ENCODE measurements around the gene FOXL2NB. TPM values are rescaled to one million over a fixed set of nuclear protein-coding genes. Genes with fewer than 3 reads are reported as not detected.

Gene FOXL2NB
- total RNA-seq, 2 experiments from 2014 or later: not detected

GRCh38 chr3:138971766-138972320 is 24.8 kb downstream of the FOXL2NB start:
- H3K4me1 Mint-ChIP-seq: no peaks in the 10 kb centered on the region
- H3K36me3 Mint-ChIP-seq: no peaks in the 10 kb centered on the region
- H3K27ac Mint-ChIP-seq: no peak overlapping the region
- POLR2A ChIA-PET: no interaction called here
- peaks cover 10% of the 10 kb centered on the region for H3K27me3 Mint-ChIP-seq
- DNase-seq (no peak), ATAC-seq (ENCODE audit: low read depth) (no peak)
- no peaks in the 10 kb centered on the region for H3K9me3 Mint-ChIP-seq
- H3K4me3 Mint-ChIP-seq: no peak overlapping the region

GRCh38 chr3:138972941-138973340 is 25.9 kb downstream of the FOXL2NB start:
- Mint-ChIP-seq H3K36me3 (no peaks in the 10 kb centered on the region), H3K4me1 (no peaks in the 10 kb centered on the region), H3K27me3 (peaks cover 10% of the 10 kb centered on the region), H3K4me3 (no peak overlapping the region), H3K27ac (no peak overlapping the region), H3K9me3 (no peaks in the 10 kb centered on the region)
- ATAC-seq (ENCODE audit: low read depth) (no peak), DNase-seq (no peak)
- POLR2A ChIA-PET: no interaction called here

GRCh38 chr3:138974462-138974861 is 27.4 kb downstream of the FOXL2NB start:
- DNase-seq (no peak), ATAC-seq (ENCODE audit: low read depth) (no peak)
- POLR2A ChIA-PET: no interaction called here
- no peaks in the 10 kb centered on the region for H3K4me1 Mint-ChIP-seq
- H3K36me3 Mint-ChIP-seq: no peaks in the 10 kb centered on the region
- H3K9me3 Mint-ChIP-seq: no peaks in the 10 kb centered on the region
- no peak overlapping the region for H3K4me3 Mint-ChIP-seq
- no peak overlapping the region for H3K27ac Mint-ChIP-seq
- H3K27me3 Mint-ChIP-seq: peaks cover 6% of the 10 kb centered on the region

GRCh38 chr3:138975351-138975750 is 28.3 kb downstream of the FOXL2NB start:
- POLR2A ChIA-PET: no interaction called here
- Mint-ChIP-seq H3K9me3 (no peaks in the 10 kb centered on the region), H3K4me1 (no peaks in the 10 kb centered on the region), H3K27ac (no peak overlapping the region), H3K4me3 (no peak overlapping the region), H3K27me3 (peaks cover 4% of the 10 kb centered on the region), H3K36me3 (no peaks in the 10 kb centered on the region)
- ATAC-seq (ENCODE audit: low read depth): no peak
- no peak for DNase-seq

DNA sequence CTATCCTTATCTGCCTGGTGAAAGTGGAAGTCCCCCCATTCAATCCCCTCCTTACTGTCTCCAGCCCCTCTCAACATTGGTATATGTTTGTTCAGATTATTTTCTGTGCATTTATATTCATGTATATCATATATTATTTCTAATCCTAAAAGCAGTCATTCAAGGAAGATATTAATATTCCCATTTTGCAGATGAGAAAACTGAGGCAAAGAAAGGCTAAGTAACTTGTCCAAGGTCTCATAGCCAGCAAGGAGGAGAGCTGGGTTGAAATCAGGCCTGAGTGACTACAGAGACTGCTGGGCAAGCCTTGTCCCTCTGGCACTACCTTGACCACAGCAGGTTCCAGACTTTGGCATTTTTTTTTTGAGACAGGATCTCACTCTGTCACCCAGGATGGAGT is 29.0 kb downstream of the FOXL2NB start:
- H3K36me3 Mint-ChIP-seq: no peaks in the 10 kb centered on the region
- no peaks in the 10 kb centered on the region for H3K4me1 Mint-ChIP-seq
- no peaks in the 10 kb centered on the region for H3K9me3 Mint-ChIP-seq
- H3K27me3 Mint-ChIP-seq: peaks cover 8% of the 10 kb centered on the region
- POLR2A ChIA-PET: no interaction called here
- no peak for DNase-seq
- H3K4me3 Mint-ChIP-seq: no peak overlapping the region
- ATAC-seq (ENCODE audit: low read depth): no peak
- H3K27ac Mint-ChIP-seq: no peak overlapping the region

- no peaks in the 10 kb centered on the region for H3K36me3 Mint-ChIP-seq
- H3K9me3 Mint-ChIP-seq: no peaks in the 10 kb centered on the region
- ATAC-seq (ENCODE audit: low read depth) (no peak), DNase-seq (no peak)
- H3K27ac Mint-ChIP-seq: no peak overlapping the region
- peaks cover 17% of the 10 kb centered on the region for H3K27me3 Mint-ChIP-seq
- POLR2A ChIA-PET: no interaction called here
- no peak overlapping the region for H3K4me3 Mint-ChIP-seq
- no peaks in the 10 kb centered on the region for H3K4me1 Mint-ChIP-seq
Measured at GRCh38 chr3:138984816-138985215, 37.8 kb downstream of the FOXL2NB start.

DNA sequence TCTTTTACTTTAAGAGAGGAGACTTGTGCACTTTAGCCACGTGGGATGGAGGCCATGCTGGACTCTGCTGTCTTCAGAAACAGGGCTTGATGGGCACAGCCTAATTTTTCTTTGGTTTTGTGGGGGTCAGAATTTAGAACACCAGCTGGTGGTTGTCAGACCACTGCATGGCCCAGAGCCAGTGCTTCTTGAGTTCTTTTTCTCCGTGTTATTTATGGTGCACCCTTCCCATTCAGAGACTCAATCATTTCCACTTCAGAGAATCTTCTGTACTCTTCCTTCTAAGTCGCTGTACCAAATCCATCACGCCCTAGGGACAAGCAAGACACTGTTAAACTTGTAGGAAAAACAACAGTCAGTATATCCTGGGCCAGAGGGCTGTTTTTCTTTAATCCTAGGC is 38.9 kb downstream of the FOXL2NB start:
- Mint-ChIP-seq H3K36me3 (no peaks in the 10 kb centered on the region), H3K27ac (no peak overlapping the region), H3K9me3 (no peaks in the 10 kb centered on the region), H3K4me3 (no peak overlapping the region), H3K4me1 (no peaks in the 10 kb centered on the region), H3K27me3 (peaks cover 13% of the 10 kb centered on the region)
- DNase-seq (no peak), ATAC-seq (ENCODE audit: low read depth) (no peak)
- POLR2A ChIA-PET: no interaction called here

- POLR2A ChIA-PET: no interaction called here
- no peaks in the 10 kb centered on the region for H3K9me3 Mint-ChIP-seq
- no peak overlapping the region for H3K4me3 Mint-ChIP-seq
- DNase-seq (no peak), ATAC-seq (ENCODE audit: low read depth) (no peak)
- peaks cover 8% of the 10 kb centered on the region for H3K27me3 Mint-ChIP-seq
- H3K27ac Mint-ChIP-seq: no peak overlapping the region
- H3K4me1 Mint-ChIP-seq: no peaks in the 10 kb centered on the region
- H3K36me3 Mint-ChIP-seq: no peaks in the 10 kb centered on the region
Measured at GRCh38 chr3:138987181-138987580, 40.2 kb downstream of the FOXL2NB start.

GRCh38 chr3:138995706-138996105 is 48.7 kb downstream of the FOXL2NB start:
- no peak for ATAC-seq (ENCODE audit: low read depth)
- no peak overlapping the region for H3K4me3 Mint-ChIP-seq
- no peak for DNase-seq
- H3K36me3 Mint-ChIP-seq: no peaks in the 10 kb centered on the region
- POLR2A ChIA-PET: no interaction called here
- no peaks in the 10 kb centered on the region for H3K9me3 Mint-ChIP-seq
- H3K27me3 Mint-ChIP-seq: peaks cover 10% of the 10 kb centered on the region
- no peaks in the 10 kb centered on the region for H3K4me1 Mint-ChIP-seq
- H3K27ac Mint-ChIP-seq: no peak overlapping the region

Other genes with a start within 250 kb of the FOXL2NB start
- gene PIK3CB, start 112.3 kb upstream of the FOXL2NB start, total RNA-seq: 10 to 100 TPM; 14.3 to 17.6 TPM
- gene FOXL2, start 80 bp upstream of the FOXL2NB start, total RNA-seq: not detected
- gene PRR23A, start 59.1 kb downstream of the FOXL2NB start, total RNA-seq: not detected
- gene PRR23B, start 73.7 kb downstream of the FOXL2NB start, total RNA-seq: not detected
- gene PRR23C, start 97.7 kb downstream of the FOXL2NB start, total RNA-seq: not detected

Data from activated naive CD8-positive, alpha-beta T cell treated with anti-CD3 and anti-CD28 coated beads, Interleukin-2, amount 10 ng/mL, durations not matched to agents 7 days and 5 days (primary cell).